ENCODE data around the gene ACOX3.
A peak's percentile ranks its signal among the peaks of the same experiment; 100 is the strongest.

Gene ACOX3

GRCh38 chr4:8404791-8405515 is 35.6 kb downstream of the ACOX3 start:
- DNase-seq (ENCODE audit: low spot score), result no peak

GRCh38 chr4:8403976-8404375 is 36.5 kb downstream of the ACOX3 start:
- DNase-seq (ENCODE audit: low spot score), result no peak

- DNase-seq (ENCODE audit: low spot score), result peak; percentile 40
Observed at GRCh38 chr4:8403173-8403753, 37.3 kb downstream of the ACOX3 start.

- no peak for DNase-seq (ENCODE audit: low spot score)
Observed at GRCh38 chr4:8402640-8403039, 37.9 kb downstream of the ACOX3 start.

GRCh38 chr4:8402181-8402597 is 38.3 kb downstream of the ACOX3 start:
- DNase-seq (ENCODE audit: low spot score), result no peak

GRCh38 chr4:8401665-8402064 is 38.9 kb downstream of the ACOX3 start:
- DNase-seq (ENCODE audit: low spot score), result no peak

GRCh38 chr4:8400632-8401325 is 39.7 kb downstream of the ACOX3 start:
- DNase-seq (ENCODE audit: low spot score), result no peak

- no peak for DNase-seq (ENCODE audit: low spot score)
Observed at GRCh38 chr4:8399298-8399697, 41.2 kb downstream of the ACOX3 start.

GRCh38 chr4:8398347-8398746 is 42.2 kb downstream of the ACOX3 start:
- DNase-seq (ENCODE audit: low spot score), result no peak

- no peak for DNase-seq (ENCODE audit: low spot score)
Observed at GRCh38 chr4:8396762-8397406, 43.6 kb downstream of the ACOX3 start.

GRCh38 chr4:8395504-8396296 is 44.8 kb downstream of the ACOX3 start:
- DNase-seq (ENCODE audit: low spot score), result no peak

- no peak for DNase-seq (ENCODE audit: low spot score)
Observed at GRCh38 chr4:8394806-8395205, 45.7 kb downstream of the ACOX3 start.

- DNase-seq (ENCODE audit: low spot score), result no peak
Observed at GRCh38 chr4:8394061-8394519, 46.4 kb downstream of the ACOX3 start.

- no peak for DNase-seq (ENCODE audit: low spot score)
Observed at GRCh38 chr4:8393593-8394038, 46.9 kb downstream of the ACOX3 start.

GRCh38 chr4:8392591-8393190 is 47.8 kb downstream of the ACOX3 start:
- DNase-seq (ENCODE audit: low spot score), result no peak

GRCh38 chr4:8391972-8392371 is 48.6 kb downstream of the ACOX3 start:
- DNase-seq (ENCODE audit: low spot score), result no peak

- no peak for DNase-seq (ENCODE audit: low spot score)
Observed at GRCh38 chr4:8391071-8391470, 49.5 kb downstream of the ACOX3 start.

- no peak for DNase-seq (ENCODE audit: low spot score)
Observed at GRCh38 chr4:8390577-8390976, 49.9 kb downstream of the ACOX3 start.

- DNase-seq (ENCODE audit: low spot score), result no peak
Observed at GRCh38 chr4:8388528-8388870, 52.0 kb downstream of the ACOX3 start.

- no peak for DNase-seq (ENCODE audit: low spot score)
Observed at GRCh38 chr4:8387615-8388527, 52.7 kb downstream of the ACOX3 start.

All from CD4-positive, alpha-beta T cell treated with Interleukin-2 at 100 ng/mL for 4 hours (primary cell).